ENCODE measurements around the gene SYNRG.

The SYNRG gene

GRCh38 chr17:37493249-37494027, 115.8 kb downstream of the SYNRG start:
- DNase-seq = no peak

GRCh38 chr17:37492167-37492566, 117.1 kb downstream of the SYNRG start:
- no peak for DNase-seq

- no peak for DNase-seq
These were observed 118.3 kb downstream of the SYNRG start for GRCh38 chr17:37490638-37491614.

GRCh38 chr17:37490022-37490587, 119.1 kb downstream of the SYNRG start:
- DNase-seq = peak; percentile 52

GRCh38 chr17:37489197-37490001, 119.8 kb downstream of the SYNRG start, which contains the start of gene DUSP14:
Gene DUSP14, plus strand, starts transcription at chr17:37489891. Its CDS starts 22,382 bp downstream, at chr17:37512273.
- DNase-seq = peak; percentile 81

- peak; percentile 18 for DNase-seq
These were observed 120.5 kb downstream of the SYNRG start for GRCh38 chr17:37488607-37489196.

GRCh38 chr17:37488009-37488604, 121.1 kb downstream of the SYNRG start:
- DNase-seq = peak; percentile 72

GRCh38 chr17:37485938-37486570, 123.2 kb downstream of the SYNRG start:
- DNase-seq = no peak

GRCh38 chr17:37483311-37484039, 125.7 kb downstream of the SYNRG start:
- peak; percentile 3 for DNase-seq

GRCh38 chr17:37481001-37481665, 128.1 kb downstream of the SYNRG start:
- no peak for DNase-seq

GRCh38 chr17:37480427-37480826, 128.8 kb downstream of the SYNRG start:
- no peak for DNase-seq

GRCh38 chr17:37479025-37479424, 130.2 kb downstream of the SYNRG start:
- DNase-seq = no peak

- no peak for DNase-seq
These were observed 131.0 kb downstream of the SYNRG start for GRCh38 chr17:37478187-37478586.

- no peak for DNase-seq
These were observed 132.6 kb downstream of the SYNRG start for GRCh38 chr17:37476431-37477120.

GRCh38 chr17:37475731-37476420, 133.3 kb downstream of the SYNRG start:
- DNase-seq = no peak

- DNase-seq = no peak
These were observed 139.0 kb downstream of the SYNRG start for GRCh38 chr17:37470181-37470580.

- DNase-seq = no peak
These were observed 142.7 kb downstream of the SYNRG start for GRCh38 chr17:37466471-37466870.

- DNase-seq = no peak
These were observed 144.1 kb downstream of the SYNRG start for GRCh38 chr17:37465069-37465616.
